NCI-H1105 (cell line): ENCODE data around the gene ADSS2.

Experiments used
- DNase-seq: peaks from one replicate; lab custom pipeline; 2025; lab: John Stamatoyannopoulos, UW

ADSS2 gene

DNA sequence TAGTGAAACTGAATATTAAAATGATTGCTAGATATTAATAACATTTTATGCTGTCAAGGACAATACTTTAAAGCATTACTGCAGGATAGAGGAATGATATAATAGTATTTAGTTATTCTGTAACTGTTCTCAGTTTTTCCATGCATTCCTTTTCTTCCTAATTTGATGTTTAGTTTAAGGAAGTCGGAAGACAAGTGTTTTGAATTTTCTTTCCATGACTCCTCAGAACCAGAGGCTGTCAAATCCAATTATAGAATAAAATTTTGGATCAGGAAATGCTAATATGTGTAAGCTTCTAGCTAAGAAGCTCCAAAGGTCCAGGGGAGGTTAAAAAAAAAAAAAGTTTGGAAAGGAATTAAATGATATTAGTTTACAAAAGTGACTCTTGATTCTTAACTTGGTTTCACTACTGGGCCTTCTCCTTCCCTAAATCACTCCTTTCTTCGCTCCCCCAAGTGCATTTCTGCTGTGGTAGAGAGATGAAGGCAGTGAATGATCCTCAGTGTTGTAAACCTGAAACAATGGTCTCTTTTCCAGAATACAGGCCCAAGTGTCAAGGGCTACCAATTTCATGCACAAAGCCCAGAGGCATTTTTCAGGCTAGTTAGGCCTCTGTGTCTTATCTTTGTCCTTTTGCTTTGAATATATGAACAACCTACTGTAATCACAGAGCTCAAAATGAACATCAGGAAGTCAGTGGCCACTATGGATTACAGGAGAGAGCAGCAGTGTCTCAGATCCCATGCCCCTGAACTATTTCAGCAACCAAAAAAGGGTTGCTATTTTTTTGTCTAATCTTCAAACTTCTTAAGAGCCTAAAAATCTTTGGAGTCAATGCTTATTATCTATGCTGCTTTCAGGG, 6.2 kb downstream of the ADSS2 start:
- no peak for DNase-seq

DNA sequence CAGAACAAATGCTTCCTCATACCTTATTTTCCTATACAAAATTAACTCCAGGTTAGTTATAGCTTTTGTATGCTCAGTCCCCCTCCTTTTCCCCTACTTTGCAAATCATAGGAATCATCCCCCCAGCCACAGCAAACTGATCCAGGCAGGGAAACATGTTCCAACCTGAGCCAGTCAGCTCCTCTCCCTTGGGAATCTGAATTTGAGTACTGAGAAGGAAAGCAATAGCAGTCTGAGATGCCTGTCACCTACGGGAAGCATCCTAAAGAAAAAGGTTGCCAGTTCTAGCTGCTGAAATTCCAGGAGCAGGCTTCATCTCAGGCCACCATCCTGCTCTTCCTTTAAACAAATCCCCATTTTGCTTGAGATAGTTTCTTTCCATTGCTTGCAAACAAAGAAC, 6.9 kb downstream of the ADSS2 start:
- DNase-seq: no peak

- DNase-seq: no peak
Observed at GRCh38 chr1:244442850-244443249, 8.9 kb downstream of the ADSS2 start.

DNA sequence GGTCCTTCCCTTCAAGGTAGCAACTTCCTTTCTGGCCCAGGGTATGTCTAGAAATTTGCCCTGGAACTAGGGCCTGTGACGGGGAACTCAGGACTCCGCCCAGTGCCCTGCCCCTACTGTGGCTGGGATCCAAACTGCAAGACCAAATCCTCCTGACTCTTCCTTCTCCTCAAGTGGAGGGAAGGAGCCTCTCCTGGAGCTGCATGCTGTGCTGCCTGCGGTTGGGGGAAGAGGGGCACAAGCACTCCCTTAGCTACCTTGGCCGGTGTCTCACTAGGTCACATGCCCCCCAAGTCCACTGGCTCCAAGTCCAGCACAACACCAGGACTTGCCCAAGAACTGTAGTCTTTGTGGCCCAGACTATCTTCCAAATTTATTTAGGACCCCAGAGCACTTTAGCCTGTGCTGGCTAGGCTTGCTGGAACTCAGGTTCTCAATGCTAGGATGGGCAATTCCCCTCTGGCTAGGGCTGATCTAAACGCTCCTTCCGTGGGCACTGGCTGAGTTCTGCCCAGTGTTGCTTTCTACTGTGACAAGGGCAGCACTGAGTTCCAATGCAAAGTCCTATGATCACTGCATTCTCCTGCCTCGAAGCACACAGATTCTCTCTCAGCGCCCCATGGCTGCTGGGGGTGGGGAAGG, 12.2 kb downstream of the ADSS2 start:
- DNase-seq: no peak

GRCh38 chr1:244437086-244437468, 14.6 kb downstream of the ADSS2 start:
- DNase-seq: no peak

DNA sequence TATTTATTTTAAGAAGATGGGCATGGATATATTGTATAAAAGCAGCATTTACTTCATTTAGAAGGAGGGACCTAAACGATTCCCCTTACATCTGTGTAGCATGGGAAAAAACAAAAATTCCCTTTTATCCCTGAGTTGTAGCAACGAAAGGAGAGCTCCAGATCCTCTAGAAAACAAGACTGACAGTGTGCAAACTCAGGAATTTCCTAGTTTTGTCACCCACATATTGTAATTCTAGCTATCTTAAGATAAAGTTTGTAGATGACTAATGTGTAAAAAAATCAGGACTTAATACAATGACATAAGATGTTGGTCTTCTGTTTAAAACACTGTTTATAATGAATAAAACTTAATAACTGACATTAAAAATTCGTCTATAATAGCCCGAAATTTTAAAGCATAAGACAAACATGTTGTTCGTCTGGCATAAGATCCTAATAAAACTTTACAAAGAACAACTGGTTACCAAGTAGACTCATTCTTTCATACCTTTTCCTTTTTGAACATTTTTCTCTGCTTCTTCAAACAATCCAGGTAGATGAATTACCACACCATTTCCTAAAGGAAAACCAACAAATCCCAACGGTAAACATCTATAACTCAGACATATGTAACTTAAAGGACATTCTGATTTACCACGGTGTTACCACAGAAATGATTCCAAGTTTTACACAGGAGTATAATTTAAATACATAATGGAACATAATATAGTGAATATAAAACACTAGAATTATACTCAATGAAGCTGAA, 15.2 kb downstream of the ADSS2 start:
- DNase-seq: no peak

DNA sequence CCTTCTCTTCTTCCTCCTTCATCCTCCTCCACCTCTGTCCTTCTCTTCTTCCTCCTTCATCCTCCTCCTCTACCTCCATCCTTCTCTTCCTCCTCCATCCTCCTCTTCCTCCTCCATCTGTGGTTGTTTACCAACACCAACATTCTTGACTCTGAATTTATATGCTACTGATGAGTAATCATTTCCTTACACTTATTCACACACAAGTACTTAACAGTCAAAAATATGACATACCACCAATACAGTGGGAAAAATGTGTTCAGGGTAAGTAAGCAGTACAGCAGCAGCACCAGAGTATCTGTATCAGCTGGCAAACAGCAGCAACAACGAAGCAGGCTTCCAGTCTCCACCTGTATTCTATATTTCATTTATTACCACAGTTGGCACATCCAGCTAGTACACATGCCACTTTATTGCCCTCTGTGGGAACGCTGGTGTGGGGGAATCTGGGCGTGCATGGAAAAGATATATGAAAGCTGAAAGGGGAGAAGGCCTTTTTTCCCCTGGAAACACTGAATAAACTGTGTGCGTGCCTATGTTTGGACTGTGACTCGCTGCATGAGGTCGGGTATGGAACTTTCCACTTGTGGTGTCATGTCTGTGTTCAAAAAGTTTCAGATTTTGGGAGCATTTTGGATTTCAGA, 16.0 kb downstream of the ADSS2 start:
- no peak for DNase-seq

- DNase-seq: no peak
Observed at GRCh38 chr1:244431166-244431565, 20.5 kb downstream of the ADSS2 start.

GRCh38 chr1:244429818-244430217, 21.9 kb downstream of the ADSS2 start:
- DNase-seq: no peak

GRCh38 chr1:244427647-244428046, 24.1 kb downstream of the ADSS2 start:
- DNase-seq: no peak

- no peak for DNase-seq
Observed at GRCh38 chr1:244424649-244425334, 26.9 kb downstream of the ADSS2 start.

GRCh38 chr1:244422174-244422573, 29.5 kb downstream of the ADSS2 start:
- no peak for DNase-seq

DNA sequence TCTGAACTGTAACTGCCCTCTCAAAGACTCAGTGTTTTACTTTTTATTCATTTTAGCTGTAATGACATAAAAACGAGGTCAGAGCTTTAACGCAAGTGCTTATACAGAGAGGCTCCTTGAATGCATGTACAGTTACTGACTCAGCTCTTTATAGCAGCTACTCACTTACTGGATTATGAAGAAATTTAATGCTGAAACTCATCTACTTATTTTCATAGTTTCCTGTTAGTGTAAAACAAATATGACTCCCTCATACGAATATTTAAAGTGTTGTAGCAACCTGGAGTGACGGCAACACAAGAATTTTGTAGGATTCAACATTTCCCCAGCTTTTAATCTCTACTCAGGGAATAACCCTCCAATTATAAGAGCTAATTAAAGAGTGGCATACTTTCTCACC, 32.7 kb downstream of the ADSS2 start:
- no peak for DNase-seq

GRCh38 chr1:244414543-244414942, 37.2 kb downstream of the ADSS2 start:
- DNase-seq: no peak

DNA sequence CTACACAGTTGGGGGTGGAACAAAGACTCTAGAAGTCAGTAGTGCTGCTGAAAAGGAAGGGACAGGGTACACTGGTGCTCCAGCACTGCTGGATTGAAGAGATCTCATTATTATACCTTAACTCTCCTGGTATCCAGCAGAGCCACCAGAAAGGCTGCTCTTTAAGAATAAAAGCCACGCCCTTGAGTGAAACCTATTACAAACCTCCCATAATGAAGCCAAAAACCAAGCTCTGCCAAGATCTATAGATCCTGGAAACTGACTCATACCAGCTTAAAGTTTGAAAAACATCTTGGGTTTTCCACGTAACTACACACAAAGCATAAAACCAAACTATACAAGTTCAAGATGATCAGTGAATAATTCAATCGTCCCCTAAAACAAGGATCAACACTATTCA, 38.0 kb downstream of the ADSS2 start:
- DNase-seq: no peak

DNA sequence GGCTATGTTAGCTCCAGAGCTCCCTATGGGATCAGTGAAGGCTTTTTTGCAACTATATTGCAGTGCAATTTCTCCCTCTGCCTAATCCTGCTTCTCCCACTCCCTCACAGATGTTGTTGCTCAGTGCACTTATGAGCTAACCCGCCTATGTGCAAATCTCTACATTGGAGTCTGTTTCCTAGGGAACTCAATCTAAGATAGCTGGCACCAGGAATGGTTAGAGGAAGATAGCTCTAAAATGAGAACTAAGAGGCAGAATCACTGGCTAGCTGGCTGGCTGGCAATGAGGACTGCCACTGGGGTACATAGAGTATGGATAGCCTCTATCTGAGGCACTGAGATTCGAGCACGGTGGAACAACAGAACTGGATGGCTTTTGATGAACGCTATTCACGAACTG, 39.5 kb downstream of the ADSS2 start:
- no peak for DNase-seq

GRCh38 chr1:244409701-244410100, 42.0 kb downstream of the ADSS2 start:
- no peak for DNase-seq

GRCh38 chr1:244406337-244406736, 45.4 kb downstream of the ADSS2 start:
- DNase-seq: no peak

DNA sequence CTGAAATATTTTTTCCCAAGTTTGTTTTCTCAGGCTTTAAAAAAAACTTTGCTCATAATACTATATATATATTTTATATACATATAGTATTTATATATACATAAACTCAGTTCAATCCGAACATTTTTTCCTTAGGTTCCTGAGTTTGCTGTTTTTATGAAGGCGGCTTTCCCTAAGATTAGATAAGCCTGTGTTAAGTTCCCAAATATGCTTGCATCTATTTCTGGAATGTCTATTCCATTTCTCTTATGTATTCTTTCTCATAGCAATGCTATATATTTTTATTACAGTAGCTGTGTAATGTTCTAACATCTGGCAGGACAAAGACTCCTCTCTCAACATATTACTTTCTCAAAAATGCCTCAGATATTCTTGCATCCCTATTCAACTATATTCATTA, 45.9 kb downstream of the ADSS2 start:
- no peak for DNase-seq

DNA sequence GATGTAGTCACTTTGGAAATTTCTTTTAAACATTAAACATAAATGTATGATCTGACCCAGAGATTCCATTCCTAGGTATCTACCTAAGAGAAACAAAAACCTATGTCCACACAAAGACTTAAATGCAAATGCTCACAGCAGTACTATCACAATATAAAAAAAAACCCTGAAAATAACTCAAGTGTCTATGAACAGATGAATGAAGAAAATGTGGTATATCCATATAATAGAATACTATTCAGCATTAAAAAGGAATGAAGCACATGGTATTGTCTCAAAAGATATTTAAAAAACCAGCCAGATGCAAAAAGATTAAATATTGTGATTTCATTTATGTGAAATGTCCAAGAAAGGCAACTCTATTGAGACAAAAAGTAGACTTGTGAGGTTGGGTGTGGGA, 48.3 kb downstream of the ADSS2 start:
- DNase-seq: no peak

DNA sequence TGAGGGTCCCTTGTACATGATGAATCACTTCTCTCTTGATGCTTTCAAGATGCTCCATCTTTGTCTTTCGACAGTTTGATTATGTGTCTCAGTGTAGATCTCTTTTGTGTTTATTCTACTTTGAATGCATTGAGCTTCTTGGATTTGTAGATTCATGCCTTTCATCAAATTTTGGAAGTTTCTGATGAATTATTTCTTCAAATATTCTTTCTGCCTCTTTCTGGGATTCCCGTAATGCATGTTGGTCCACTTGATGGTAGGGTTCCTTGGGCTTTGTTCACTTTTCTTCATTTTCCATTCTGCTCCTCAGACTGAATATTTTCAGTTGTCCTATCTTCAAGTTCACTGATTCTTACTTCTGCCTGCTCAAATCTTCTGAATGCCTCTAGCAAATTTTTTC, 50.7 kb downstream of the ADSS2 start:
- no peak for DNase-seq

- DNase-seq: no peak
Observed at GRCh38 chr1:244397131-244397530, 54.6 kb downstream of the ADSS2 start.
